GM12865 (cell line): ENCODE measurements around the gene GPC4.

ENCODE experiments used
- DNase-seq: peaks from one replicate; pipeline ENCODE4 v3.0.0; 2010; ENCODE audit warnings: low read depth
- H3K4me3 ChIP-seq: 2 replicates; pipeline ENCODE4 v1.5.1; 2011; ENCODE audit warnings: mild to moderate bottlenecking, low read depth, low read length, control low read depth
- CTCF ChIP-seq: IDR thresholded peaks from 2 replicates; pipeline ENCODE4 v1.5.1; 2011; ENCODE audit warnings: low read length, control low read depth, low read depth, inconsistent platforms; ENCODE audit not compliant: insufficient read depth; ENCODE audit errors: missing control alignments

Gene GPC4

GRCh38 chrX:133370696-133371275 lies 44.5 kb downstream of the GPC4 start:
- H3K4me3 ChIP-seq, result no peak overlapping the region
- DNase-seq, result no peak
- TF ChIP-seq CTCF, result no peak

- DNase-seq, result no peak
Measured at GRCh38 chrX:133369065-133369464, 46.2 kb downstream of the GPC4 start.

GRCh38 chrX:133366735-133367134 lies 48.6 kb downstream of the GPC4 start:
- no peak for TF ChIP-seq CTCF
- no peak overlapping the region for H3K4me3 ChIP-seq
- no peak for DNase-seq

More at GRCh38 chrX:133369065-133369464, 46.2 kb downstream of the GPC4 start:
- TF ChIP-seq CTCF, result no peak
- H3K4me3 ChIP-seq, result no peak overlapping the region

GRCh38 chrX:133365871-133366611 lies 49.2 kb downstream of the GPC4 start:
- no peak for TF ChIP-seq CTCF
- no peak for DNase-seq
- H3K4me3 ChIP-seq, result no peak overlapping the region

- no peak for TF ChIP-seq CTCF
Measured at GRCh38 chrX:133364865-133365264, 50.4 kb downstream of the GPC4 start.

GRCh38 chrX:133364196-133364595 lies 51.1 kb downstream of the GPC4 start:
- no peak for TF ChIP-seq CTCF
- DNase-seq, result no peak

More at GRCh38 chrX:133364865-133365264, 50.4 kb downstream of the GPC4 start:
- H3K4me3 ChIP-seq, result no peak overlapping the region
- no peak for DNase-seq

GRCh38 chrX:133362538-133362937 lies 52.8 kb downstream of the GPC4 start:
- TF ChIP-seq CTCF, result no peak
- DNase-seq, result no peak
- H3K4me3 ChIP-seq, result no peak overlapping the region

More at GRCh38 chrX:133364196-133364595, 51.1 kb downstream of the GPC4 start:
- no peak overlapping the region for H3K4me3 ChIP-seq
